Activated CD4-positive, alpha-beta memory T cell treated with anti-CD3 and anti-CD28 coated beads, Interleukin-2, amount 10 ng/mL, durations not matched to agents 7 days and 5 days (primary cell): ENCODE results near the gene RIMBP2. TPM values are rescaled to one million over a fixed set of nuclear protein-coding genes. Genes with fewer than 3 reads are reported as not detected.
"Not testable (repeated sequence)": the region's sequence is repeated elsewhere in the genome, so short reads cannot be mapped to it uniquely, and the experiment has no call there.

Source experiments
- CTCF ChIA-PET: fragments of 350-600 bp; sonication (Branson Sonifier 250); formaldehyde crosslinking; loops from one replicate; lab custom pipeline; 2021; ENCODE audit warnings: antibody characterized with exemption, inconsistent platforms; lab: Charles Lee
- POLR2A ChIA-PET: fragments of 350-600 bp; sonication (Branson Sonifier 250); formaldehyde crosslinking; loops from one replicate; lab custom pipeline; 2021; ENCODE audit warnings: antibody characterized with exemption; lab: Charles Lee
- DNase-seq: peaks from one replicate; pipeline ENCODE4 v3.0.0-alpha.2; 2020
- H3K27ac Mint-ChIP-seq: one replicate; pipeline ENCODE4 v1.8.0; 2021; ENCODE audit warnings: mild to moderate bottlenecking, mixed read lengths
- H3K27me3 Mint-ChIP-seq: one replicate; pipeline ENCODE4 v1.8.0; 2021; ENCODE audit warnings: mixed read lengths
- H3K36me3 Mint-ChIP-seq: one replicate; pipeline ENCODE4 v1.8.0; 2021; ENCODE audit warnings: low read depth, mixed read lengths
- H3K4me1 Mint-ChIP-seq: one replicate; pipeline ENCODE4 v1.8.0; 2021; ENCODE audit warnings: mixed read lengths
- H3K4me3 Mint-ChIP-seq: one replicate; pipeline ENCODE4 v1.8.0; 2021; ENCODE audit warnings: mild to moderate bottlenecking, mixed read lengths
- H3K9me3 Mint-ChIP-seq: one replicate; pipeline ENCODE4 v1.8.0; 2021; ENCODE audit warnings: mixed read lengths
- total RNA-seq, 2 experiments: library from RNA; stranded (reverse); gene quantifications; one replicate each; pipeline ENCODE4 v1.2.3, GENCODE V29; 2021

The RIMBP2 gene
- total RNA-seq, 2 experiments from 2014 or later = not detected

DNA sequence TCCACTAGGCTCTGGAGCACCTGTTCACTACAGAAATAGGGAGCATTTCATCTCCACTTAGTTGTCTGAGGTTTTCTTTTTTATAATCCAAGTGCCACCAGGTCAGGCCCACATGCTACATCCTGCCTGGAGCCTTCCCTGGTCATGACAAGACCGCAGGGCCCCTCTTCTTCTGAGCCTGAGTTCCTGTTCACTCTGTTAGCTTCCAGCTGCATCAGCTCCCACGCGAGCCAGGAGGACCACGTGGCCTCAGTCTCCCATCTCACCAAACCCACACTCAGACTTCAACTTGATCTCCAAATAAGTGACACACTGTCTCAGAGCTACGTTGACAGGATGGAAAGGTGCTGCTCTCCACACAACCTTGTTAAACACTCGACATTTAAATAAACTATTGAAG lies 21.0 kb downstream of the RIMBP2 start:
- POLR2A ChIA-PET = no interaction called here
- Mint-ChIP-seq H3K9me3 (no peaks in the 10 kb centered on the region), H3K27ac (no peak overlapping the region), H3K4me3 (no peak overlapping the region), H3K36me3 (no peaks in the 10 kb centered on the region), H3K4me1 (no peaks in the 10 kb centered on the region), H3K27me3 (peaks cover 8% of the 10 kb centered on the region)
- DNase-seq = no peak
- CTCF ChIA-PET = no interaction called here

DNA sequence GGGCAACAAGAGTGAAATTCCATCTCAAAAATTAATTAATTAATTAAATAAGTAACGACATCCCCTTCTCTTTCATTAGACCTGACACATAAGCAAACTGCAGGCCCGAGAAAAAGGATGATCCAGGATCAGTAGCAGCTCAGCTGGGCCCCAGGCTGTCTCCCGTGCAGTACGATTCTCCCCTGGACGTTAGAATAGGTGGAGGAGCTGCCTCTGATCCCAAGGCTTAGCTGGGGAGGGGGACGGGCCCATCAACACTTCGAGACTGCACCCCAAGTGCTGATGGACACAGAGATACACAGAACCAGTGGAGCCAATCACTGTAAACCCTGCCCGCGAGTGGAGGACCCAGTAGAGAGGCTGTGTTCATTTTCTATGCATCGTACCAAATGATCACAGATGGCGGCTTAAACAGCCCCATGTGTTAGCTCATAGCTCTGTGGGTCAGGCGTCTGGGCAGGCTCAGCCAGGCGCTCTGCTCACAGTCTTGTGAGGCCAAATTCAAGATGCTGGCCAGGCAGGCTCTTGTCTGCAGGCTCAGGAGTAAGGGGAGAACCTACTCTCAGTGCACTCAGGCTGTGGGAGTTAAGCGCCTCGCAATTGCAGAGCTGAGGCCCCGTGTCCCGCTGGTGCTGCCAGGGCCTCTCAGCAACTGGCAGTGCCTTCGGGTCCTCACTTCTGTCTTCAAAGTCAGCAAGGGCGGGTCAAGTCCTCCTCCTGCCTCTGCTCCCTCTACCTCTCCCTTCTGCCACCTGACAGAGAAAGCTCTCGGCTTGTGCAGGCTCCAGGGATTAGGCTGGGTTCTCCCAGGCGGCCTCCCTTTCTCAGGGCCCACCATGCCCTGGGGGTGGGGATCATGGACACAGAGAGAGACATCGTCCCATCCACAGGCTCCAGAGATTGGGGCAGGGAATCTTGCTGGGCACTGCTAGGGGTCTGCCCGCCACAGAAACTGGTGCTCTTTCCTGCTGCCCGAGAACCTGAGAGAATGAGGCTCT lies 26.4 kb downstream of the RIMBP2 start:
- ChIA-PET POLR2A (no interaction called here), CTCF (no interaction called here)
- no peak for DNase-seq
- no peak overlapping the region for H3K27ac Mint-ChIP-seq
- peaks cover 2% of the 10 kb centered on the region for H3K9me3 Mint-ChIP-seq
- H3K4me3 Mint-ChIP-seq = no peak overlapping the region
- no peaks in the 10 kb centered on the region for H3K4me1 Mint-ChIP-seq
- no peaks in the 10 kb centered on the region for H3K36me3 Mint-ChIP-seq
- peaks cover 8% of the 10 kb centered on the region for H3K27me3 Mint-ChIP-seq

DNA sequence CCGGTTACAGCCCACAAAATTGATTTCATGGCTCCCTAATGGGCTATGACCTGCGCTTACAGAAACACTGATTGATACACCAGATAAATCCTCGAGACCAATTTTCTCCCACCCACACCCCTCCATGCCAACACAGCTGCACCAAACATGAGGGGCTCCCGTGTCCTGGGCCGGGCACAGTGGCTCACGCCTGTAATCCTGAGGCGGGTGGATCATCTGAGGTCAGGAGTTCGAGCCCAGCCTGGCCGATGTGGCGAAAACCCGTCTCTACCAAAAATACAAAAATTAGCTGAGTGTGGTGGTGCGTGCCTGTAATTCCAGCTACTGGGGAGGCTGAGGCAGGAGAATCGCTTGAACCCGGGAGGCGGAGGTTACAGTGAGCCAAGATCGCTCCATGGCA lies 27.1 kb downstream of the RIMBP2 start:
- H3K4me1 Mint-ChIP-seq, H3K27me3 Mint-ChIP-seq, H3K27ac Mint-ChIP-seq, H3K36me3 Mint-ChIP-seq, H3K9me3 Mint-ChIP-seq, CTCF ChIA-PET, DNase-seq, H3K4me3 Mint-ChIP-seq, POLR2A ChIA-PET: not testable (repeated sequence)

DNA sequence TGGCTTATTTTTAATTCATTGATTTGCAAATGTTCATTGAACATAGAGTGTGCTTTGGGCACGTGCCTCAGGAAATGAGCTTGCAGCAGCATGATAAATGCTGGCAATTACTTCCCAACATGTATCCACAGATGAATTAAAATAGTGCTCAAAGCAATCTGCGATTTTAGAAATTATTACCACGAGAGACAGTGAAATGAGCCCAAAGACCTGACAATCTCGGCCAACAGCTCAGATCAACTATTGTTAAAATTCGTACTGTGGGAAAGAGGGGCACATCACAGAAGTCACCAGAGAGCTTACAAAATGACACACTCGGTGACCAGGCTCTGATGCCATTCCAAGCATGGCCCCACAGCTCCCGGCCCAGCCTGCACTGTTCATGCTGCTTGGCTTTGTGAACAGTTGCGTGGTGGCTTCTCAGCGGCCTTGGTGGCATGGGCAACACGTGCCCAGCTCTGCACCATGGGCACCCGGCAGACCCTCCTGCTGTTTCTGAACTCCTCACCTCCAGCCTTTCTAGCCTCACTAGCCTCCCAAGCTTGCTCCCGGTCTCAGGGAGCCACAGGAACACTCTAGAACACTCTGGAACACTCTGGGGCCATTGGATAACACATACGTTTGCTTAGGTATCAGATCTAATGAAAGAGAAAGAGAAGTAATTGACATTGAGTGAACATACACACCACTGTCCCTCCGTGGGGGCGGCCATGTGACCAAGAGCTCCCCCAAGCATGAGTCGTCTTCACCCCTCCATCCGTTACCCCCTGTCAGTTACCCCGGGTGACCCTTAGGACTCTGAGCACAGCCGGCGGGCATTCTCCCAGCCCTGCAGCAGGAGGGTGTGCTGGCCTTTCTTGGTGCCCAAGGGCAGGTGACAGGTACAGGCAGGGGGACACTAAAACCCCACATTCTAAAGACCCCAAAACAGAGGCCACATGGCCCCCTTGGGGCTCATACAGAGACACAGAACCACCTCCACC lies 28.0 kb downstream of the RIMBP2 start:
- Mint-ChIP-seq H3K4me3 (no peak overlapping the region), H3K4me1 (no peaks in the 10 kb centered on the region), H3K27me3 (peaks cover 8% of the 10 kb centered on the region), H3K36me3 (no peaks in the 10 kb centered on the region), H3K9me3 (peaks cover 2% of the 10 kb centered on the region), H3K27ac (no peak overlapping the region)
- ChIA-PET POLR2A (no interaction called here), CTCF (no interaction called here)
- DNase-seq = no peak

DNA sequence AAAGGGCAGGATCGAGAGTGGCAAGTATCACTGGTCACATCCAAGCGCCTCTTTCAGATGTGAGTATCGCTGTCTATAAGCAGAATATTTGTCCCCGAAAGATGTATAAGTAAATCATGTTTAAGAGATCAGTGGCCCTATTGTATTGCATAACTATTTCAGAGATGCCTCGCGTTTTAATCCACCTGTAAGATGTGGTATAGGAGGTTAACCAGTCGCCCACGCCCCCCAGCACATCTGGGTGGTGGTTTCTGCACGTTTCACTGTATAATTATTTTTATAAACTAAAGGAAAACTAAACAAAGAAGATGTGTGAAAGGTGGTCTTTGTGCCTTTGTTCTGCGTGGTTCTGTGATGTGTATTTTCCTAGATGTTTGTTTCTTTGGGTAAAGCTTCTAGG lies 28.9 kb downstream of the RIMBP2 start:
- Mint-ChIP-seq H3K27ac (no peak overlapping the region), H3K9me3 (peaks cover 2% of the 10 kb centered on the region), H3K27me3 (peaks cover 8% of the 10 kb centered on the region), H3K36me3 (no peaks in the 10 kb centered on the region), H3K4me3 (no peak overlapping the region), H3K4me1 (no peaks in the 10 kb centered on the region)
- DNase-seq = no peak
- ChIA-PET CTCF (no interaction called here), POLR2A (no interaction called here)

DNA sequence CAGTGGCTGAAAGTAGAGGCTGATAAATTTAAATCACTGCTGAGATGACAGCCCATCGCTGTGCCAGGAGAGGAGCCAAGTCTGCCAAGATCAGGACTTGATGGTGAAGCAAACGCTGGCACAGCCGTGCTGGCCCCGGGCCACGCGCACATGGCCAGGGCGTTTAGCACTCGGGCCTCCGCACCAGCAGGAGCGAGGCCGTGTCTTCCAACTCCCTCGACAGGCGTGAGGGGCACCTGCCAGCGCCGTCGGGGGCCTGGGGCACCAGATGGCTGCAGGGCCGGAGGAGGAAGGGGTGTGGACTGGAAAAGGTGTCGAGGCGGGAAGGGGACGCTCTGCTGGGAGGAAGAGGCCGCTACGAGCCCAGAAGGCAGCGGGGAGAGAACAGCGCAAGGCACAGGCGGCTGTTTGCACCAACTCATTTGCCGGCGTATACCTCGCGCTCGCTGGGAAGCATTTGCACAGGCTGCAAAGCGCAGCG lies 29.5 kb downstream of the RIMBP2 start:
- ChIA-PET POLR2A (no interaction called here), CTCF (no interaction called here)
- Mint-ChIP-seq H3K27ac (no peak overlapping the region), H3K27me3 (peaks cover 8% of the 10 kb centered on the region), H3K36me3 (no peaks in the 10 kb centered on the region), H3K9me3 (peaks cover 2% of the 10 kb centered on the region), H3K4me1 (no peaks in the 10 kb centered on the region), H3K4me3 (no peak overlapping the region)
- no peak for DNase-seq

DNA sequence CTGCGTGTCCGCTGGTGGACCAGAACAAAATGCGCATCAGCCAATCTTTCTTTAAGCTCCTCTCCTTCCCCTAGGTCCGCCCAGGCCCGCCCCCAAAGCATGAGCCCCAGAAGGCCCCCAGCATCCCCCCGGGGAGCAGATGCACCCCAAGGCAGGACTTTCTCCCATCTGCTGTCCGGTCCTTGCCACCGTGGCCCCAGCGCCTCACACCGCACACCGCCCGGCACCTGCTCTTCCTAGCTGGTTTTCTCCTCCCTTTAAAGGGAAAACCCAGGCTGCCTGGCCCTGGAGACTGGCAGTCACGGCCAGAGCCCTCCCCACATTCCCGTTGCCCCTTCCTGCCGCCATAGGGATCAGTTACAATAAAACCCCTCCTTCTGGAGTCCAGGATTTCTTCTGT lies 30.2 kb downstream of the RIMBP2 start:
- Mint-ChIP-seq H3K36me3 (no peaks in the 10 kb centered on the region), H3K27me3 (peaks cover 8% of the 10 kb centered on the region), H3K4me3 (no peak overlapping the region), H3K27ac (no peak overlapping the region), H3K9me3 (peaks cover 2% of the 10 kb centered on the region), H3K4me1 (no peaks in the 10 kb centered on the region)
- DNase-seq = no peak
- ChIA-PET CTCF (no interaction called here), POLR2A (no interaction called here)

DNA sequence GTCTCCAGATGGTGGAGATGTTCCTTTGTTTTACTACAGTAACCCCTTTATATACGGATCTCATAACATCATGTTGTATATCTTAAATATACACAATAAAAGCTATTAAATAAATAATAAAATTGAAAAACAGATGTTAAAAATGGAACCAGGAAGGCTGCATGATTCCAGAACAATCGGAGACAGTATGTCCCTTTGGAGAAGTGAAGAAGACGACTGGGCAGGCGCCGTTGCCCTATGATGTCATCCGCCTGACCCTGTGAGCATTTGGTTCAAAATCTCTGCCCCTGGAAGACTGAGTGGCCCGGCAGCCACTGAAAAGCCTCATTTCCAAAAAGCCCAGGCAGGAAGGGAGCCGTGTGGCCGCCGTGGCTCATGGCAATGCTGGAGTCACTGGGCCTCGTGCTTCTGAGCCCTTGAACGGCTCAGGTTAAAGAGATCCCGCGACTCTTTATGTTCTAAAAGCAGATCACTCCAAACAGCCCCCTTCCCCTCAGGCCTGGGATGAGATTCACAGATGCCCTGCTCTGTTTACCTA lies 30.8 kb downstream of the RIMBP2 start:
- peaks cover 8% of the 10 kb centered on the region for H3K27me3 Mint-ChIP-seq
- peaks cover 2% of the 10 kb centered on the region for H3K9me3 Mint-ChIP-seq
- DNase-seq = no peak
- no peak overlapping the region for H3K4me3 Mint-ChIP-seq
- CTCF ChIA-PET = no interaction called here
- H3K27ac Mint-ChIP-seq = no peak overlapping the region
- POLR2A ChIA-PET = no interaction called here
- H3K36me3 Mint-ChIP-seq = no peaks in the 10 kb centered on the region
- no peaks in the 10 kb centered on the region for H3K4me1 Mint-ChIP-seq

DNA sequence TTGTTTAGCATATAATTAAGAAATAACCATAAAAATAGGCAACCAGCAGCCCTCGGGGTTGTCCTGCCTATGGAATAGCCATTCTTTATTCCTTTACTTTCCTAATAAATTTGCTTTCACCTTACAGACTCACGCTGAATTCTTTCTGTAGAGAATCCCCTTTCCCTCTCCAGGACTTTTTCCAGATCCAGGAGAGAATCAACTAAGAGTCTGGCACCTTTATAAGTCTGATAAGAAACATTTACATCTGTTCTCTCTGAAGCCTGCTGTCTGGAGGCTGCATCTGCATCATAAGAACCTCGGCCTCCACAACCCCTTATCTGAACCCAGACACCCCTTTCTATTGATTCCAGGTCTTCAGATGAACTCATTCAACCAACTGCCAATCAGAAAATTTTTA lies 32.3 kb downstream of the RIMBP2 start:
- no peaks in the 10 kb centered on the region for H3K4me1 Mint-ChIP-seq
- peaks cover 8% of the 10 kb centered on the region for H3K27me3 Mint-ChIP-seq
- CTCF ChIA-PET = no interaction called here
- no peaks in the 10 kb centered on the region for H3K36me3 Mint-ChIP-seq
- peaks cover 2% of the 10 kb centered on the region for H3K9me3 Mint-ChIP-seq
- no peak for DNase-seq
- POLR2A ChIA-PET = no interaction called here
- H3K27ac Mint-ChIP-seq = no peak overlapping the region
- no peak overlapping the region for H3K4me3 Mint-ChIP-seq

DNA sequence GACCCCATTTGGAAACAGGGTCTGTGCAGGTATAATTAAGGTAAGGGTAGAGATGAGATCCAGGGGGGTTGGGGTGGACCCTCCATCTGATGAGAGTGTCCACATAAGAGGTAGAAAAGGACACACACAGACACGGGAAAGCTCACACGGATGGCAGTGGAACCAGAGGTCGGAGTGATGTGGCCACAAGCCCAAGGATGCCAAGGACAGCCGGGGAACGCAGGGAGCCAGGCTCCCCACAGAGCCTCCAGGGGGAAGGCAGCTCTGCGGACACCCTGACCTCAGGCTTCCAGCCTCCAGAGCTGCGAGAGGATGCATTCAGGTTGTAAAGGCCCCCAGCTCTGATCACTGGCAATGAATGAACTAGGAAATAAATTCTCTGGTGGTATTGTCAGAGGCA lies 33.0 kb downstream of the RIMBP2 start:
- H3K4me3 Mint-ChIP-seq = no peak overlapping the region
- POLR2A ChIA-PET = no interaction called here
- no peaks in the 10 kb centered on the region for H3K9me3 Mint-ChIP-seq
- CTCF ChIA-PET = interaction anchor here (1.2 kb wide), 1 partner anchor 639 kb away, joined by 3 read pairs; no protein-coding TSS in a partner anchor
- DNase-seq = no peak
- H3K27ac Mint-ChIP-seq = no peak overlapping the region
- H3K4me1 Mint-ChIP-seq = no peaks in the 10 kb centered on the region
- H3K36me3 Mint-ChIP-seq = no peaks in the 10 kb centered on the region
- H3K27me3 Mint-ChIP-seq = peaks cover 8% of the 10 kb centered on the region

DNA sequence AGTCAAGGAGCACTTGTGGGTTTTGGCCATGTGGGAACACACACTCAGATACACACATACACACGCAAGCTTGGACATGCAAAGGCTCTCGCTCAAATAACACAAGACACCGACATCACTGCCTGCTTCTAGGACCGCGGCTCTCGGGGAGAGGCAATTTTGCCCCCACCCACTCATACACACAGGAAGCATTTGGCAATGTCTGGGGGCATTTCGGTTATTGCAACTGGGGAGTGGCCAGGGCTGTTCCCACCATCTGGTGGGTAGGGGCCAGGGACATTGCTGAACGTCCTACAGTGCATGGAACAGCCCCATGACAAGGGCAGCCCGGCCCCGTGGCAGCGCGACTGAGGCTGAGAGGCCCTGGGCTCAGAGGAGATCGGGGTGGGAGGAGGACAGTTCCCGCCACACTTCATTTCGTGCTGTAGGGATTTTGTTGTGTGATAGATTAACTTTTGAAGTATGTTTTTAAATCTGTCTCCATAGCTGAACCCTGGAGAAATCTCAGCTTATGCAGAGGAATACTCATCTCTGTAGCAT lies 35.6 kb downstream of the RIMBP2 start:
- Mint-ChIP-seq H3K27me3 (no peaks in the 10 kb centered on the region), H3K27ac (no peak overlapping the region), H3K9me3 (peaks cover 3% of the 10 kb centered on the region), H3K4me3 (no peak overlapping the region), H3K4me1 (no peaks in the 10 kb centered on the region), H3K36me3 (no peaks in the 10 kb centered on the region)
- no peak for DNase-seq
- ChIA-PET POLR2A (no interaction called here), CTCF (no interaction called here)

DNA sequence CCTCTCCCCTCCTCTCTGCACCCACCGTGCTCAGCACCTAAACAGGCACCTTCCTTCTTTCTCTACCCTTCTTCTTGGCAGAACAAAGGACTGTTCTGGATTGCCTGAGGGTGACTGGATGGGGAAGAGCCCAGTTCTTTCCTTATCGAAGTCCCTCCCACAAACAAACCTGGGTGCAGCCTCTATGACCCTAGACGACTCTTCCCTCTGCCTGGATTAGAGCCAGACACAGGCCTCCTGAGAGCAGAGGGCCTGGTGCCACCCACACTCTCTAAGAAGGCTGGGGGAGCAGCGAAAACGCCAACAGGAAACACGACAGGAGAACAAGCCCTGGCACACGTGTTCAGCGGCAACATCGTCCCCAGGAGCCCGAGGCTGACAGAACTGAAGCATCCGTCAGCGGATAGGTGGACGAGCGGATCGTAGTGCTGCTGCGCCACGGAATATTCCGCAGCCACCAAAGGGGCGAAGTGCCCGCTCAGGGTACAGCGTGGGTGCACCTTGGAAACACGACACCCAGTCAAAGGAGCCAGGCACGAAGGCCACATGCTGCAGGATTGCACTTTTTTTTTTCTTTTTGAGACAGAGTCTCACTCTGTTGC lies 38.0 kb downstream of the RIMBP2 start:
- Mint-ChIP-seq H3K27me3 (no peaks in the 10 kb centered on the region), H3K4me3 (no peak overlapping the region), H3K9me3 (peaks cover 5% of the 10 kb centered on the region), H3K4me1 (no peaks in the 10 kb centered on the region), H3K36me3 (no peaks in the 10 kb centered on the region), H3K27ac (no peak overlapping the region)
- ChIA-PET POLR2A (no interaction called here), CTCF (no interaction called here)
- no peak for DNase-seq
